SK-N-MC (cell line): ENCODE data around the gene TRIM29.

Experiments used
- EZH2 ChIP-seq: fragments of 200-600 bp; sonication (generic); IDR thresholded peaks from one replicate; pipeline ENCODE4 v1.6.1; 2017; ENCODE audit warnings: antibody characterized with exemption
- POLR2AphosphoS5 ChIP-seq: IDR thresholded peaks from 2 replicates; pipeline ENCODE4 v1.6.1; 2012; ENCODE audit warnings: mild to moderate bottlenecking, low read depth, low read length, borderline replicate concordance

GRCh38 chr11:120185706-120186455 lies 48.0 kb upstream of the TRIM29 start:
- no peak for TF ChIP-seq POLR2AphosphoS5
- no peak for TF ChIP-seq EZH2
